Cardiac fibroblast (primary cell): ENCODE measurements around the gene BCAR3.

Experiments used
- DNase-seq, 2 donors: peaks; one replicate each; pipeline versions ENCODE4 v3.0.0 to v3.0.0-alpha.2; 2010; ENCODE audit warnings: low read depth in 2 of 2
- H3K4me3 ChIP-seq, 2 donors: replicated peaks in 1 of 2; 1 replicate in 1 of 2; 2 replicates in 1 of 2; pipeline ENCODE4 v1.5.1; 2011; ENCODE audit warnings: low read depth in 2 of 2, low read length in 2 of 2, mild to moderate bottlenecking in 2 of 2, moderate library complexity in 1 of 2
- CTCF ChIP-seq: IDR thresholded peaks from one replicate; pipeline ENCODE4 v1.5.1; 2011; ENCODE audit warnings: low read depth, mild to moderate bottlenecking, low read length, inconsistent platforms

The BCAR3 gene

GRCh38 chr1:93516164-93516563 is 165.5 kb downstream of the BCAR3 start:
- no peak overlapping the region for H3K4me3 ChIP-seq
- DNase-seq: no peak
- no peak for TF ChIP-seq CTCF
